ENCODE measurements around the gene SRRM1. TPM values are rescaled to one million over a fixed set of nuclear protein-coding genes. Genes with fewer than 3 reads are reported as not detected.

SRRM1 gene
- total RNA-seq, 3 donors from 2014 or later (not counting 1 experiment from before 2014, with no cell fraction given): 291 to 314 (median 302) TPM

DNA sequence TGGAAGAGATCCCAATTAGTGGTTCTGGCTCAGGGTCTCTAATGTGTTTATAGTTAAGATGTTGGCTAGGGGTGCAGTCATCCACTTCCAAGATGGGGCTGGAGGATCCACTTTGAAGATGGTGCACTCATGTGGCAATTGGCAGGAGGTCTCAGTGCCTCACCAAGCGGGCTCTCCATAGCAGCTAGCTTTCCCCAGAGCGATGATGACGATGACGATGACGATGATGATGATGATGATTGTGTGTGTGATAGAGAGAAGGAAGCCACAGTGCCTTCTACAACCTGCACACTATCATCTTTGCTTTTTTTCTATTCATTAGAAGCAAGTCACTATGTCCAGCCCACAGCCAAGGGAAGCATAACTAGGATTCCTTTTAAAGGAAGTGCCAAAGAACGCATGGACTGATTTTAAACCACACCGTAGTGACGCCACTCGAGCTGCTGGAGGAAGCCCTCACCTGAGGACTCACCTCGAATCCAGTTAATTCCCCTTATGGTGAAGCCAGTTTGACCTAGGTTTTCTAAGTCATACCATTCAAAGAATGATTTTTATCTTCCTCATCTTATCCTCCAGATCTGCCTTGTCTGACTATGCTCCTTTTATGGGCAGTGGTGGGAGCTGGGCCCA is 49.4 kb downstream of the SRRM1 start:
- DNase-seq: no peak

DNA sequence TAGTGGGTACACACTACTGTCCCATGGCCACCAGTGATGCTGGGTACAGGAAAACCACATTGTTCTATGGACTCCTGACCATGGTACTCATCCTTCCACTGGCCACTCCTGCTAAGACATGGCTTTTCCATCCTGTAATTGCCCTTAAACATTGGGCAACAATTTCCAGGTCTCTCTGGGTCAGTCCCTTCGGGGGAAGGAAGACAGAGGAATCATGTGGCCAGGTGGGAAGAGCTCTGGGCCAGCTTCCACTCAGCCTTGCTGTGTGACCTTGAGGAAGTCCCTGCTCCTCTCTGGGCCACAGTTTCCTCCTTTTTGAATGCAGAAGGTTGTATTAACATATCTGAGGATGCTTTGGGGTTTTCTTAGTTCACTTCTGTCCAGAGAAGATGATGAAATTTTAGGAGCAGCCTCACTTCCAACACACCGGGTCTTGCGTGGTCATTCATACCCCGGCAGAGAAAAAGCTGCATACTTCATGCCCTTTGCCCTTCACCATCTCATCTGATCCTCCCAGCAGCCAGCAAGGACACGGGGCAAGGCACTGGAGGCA is 50.8 kb downstream of the SRRM1 start:
- Mint-ChIP-seq H3K9me3 (no peaks in the 10 kb centered on the region), H3K4me1 (peaks cover 40 to 41% of the 10 kb centered on the region in 2 donors), H3K27ac (peak overlapping the region; percentile 88 to 92), H3K4me3 (peak overlapping the region; percentile 93), H3K27me3 (ENCODE audit: low read depth in 2 of 2) (no peaks in the 10 kb centered on the region), H3K36me3 (no peaks in the 10 kb centered on the region)
- Histone ChIP-seq H3K4me3 (ENCODE audit: low read length) (no peak overlapping the region), H3K4me1 (ENCODE audit: control insufficient read depth, insufficient read depth, low read length) (peaks cover 36% of the 10 kb centered on the region), H3K27me3 (ENCODE audit: control insufficient read depth, insufficient read depth, low read length) (no peaks in the 10 kb centered on the region), H3K36me3 (ENCODE audit: control insufficient read depth, insufficient read depth, low read length) (no peaks in the 10 kb centered on the region), H3K27ac (ENCODE audit: low read length) (peak overlapping the region; percentile 31), H3K9me3 (ENCODE audit: control insufficient read depth, insufficient read depth, low read length) (no peaks in the 10 kb centered on the region)
- DNase-seq (no peak), ATAC-seq (peak in 1 of 3 donors; percentile 10)
- TF ChIP-seq, protein P1, sequence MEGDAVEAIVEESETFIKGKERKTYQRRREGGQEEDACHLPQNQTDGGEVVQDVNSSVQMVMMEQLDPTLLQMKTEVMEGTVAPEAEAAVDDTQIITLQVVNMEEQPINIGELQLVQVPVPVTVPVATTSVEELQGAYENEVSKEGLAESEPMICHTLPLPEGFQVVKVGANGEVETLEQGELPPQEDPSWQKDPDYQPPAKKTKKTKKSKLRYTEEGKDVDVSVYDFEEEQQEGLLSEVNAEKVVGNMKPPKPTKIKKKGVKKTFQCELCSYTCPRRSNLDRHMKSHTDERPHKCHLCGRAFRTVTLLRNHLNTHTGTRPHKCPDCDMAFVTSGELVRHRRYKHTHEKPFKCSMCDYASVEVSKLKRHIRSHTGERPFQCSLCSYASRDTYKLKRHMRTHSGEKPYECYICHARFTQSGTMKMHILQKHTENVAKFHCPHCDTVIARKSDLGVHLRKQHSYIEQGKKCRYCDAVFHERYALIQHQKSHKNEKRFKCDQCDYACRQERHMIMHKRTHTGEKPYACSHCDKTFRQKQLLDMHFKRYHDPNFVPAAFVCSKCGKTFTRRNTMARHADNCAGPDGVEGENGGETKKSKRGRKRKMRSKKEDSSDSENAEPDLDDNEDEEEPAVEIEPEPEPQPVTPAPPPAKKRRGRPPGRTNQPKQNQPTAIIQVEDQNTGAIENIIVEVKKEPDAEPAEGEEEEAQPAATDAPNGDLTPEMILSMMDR (IDR thresholded peaks at IDR 0.05): no peak
- intact Hi-C loops (cut with micrococcal nuclease): no loop called here
- WGBS (ENCODE audit: insufficient coverage): 66% methylated on average over 5 of the region's 5 CpGs

More for the DNA sequence above, 49.4 kb downstream of the SRRM1 start:
- TF ChIP-seq, protein P1 (IDR thresholded peaks at IDR 0.05): no peak
- H3K27me3 ChIP-seq (ENCODE audit: control insufficient read depth, insufficient read depth, low read length): no peaks in the 10 kb centered on the region
- H3K36me3 ChIP-seq (ENCODE audit: control insufficient read depth, insufficient read depth, low read length): no peaks in the 10 kb centered on the region
- Mint-ChIP-seq H3K4me1 (peaks cover 45 to 48% of the 10 kb centered on the region in 2 donors), H3K27ac (no peak overlapping the region), H3K27me3 (ENCODE audit: low read depth in 2 of 2) (no peaks in the 10 kb centered on the region), H3K4me3 (no peak overlapping the region), H3K9me3 (no peaks in the 10 kb centered on the region), H3K36me3 (no peaks in the 10 kb centered on the region)
- H3K4me1 ChIP-seq (ENCODE audit: control insufficient read depth, insufficient read depth, low read length): peaks cover 36% of the 10 kb centered on the region
- H3K4me3 ChIP-seq (ENCODE audit: low read length): no peak overlapping the region
- no peak for ATAC-seq
- H3K9me3 ChIP-seq (ENCODE audit: control insufficient read depth, insufficient read depth, low read length): no peaks in the 10 kb centered on the region
- H3K27ac ChIP-seq (ENCODE audit: low read length): no peak overlapping the region
- 81% methylated on average over 6 of the region's 10 CpGs for WGBS (ENCODE audit: insufficient coverage)
- intact Hi-C loops (cut with micrococcal nuclease): no loop called here

DNA sequence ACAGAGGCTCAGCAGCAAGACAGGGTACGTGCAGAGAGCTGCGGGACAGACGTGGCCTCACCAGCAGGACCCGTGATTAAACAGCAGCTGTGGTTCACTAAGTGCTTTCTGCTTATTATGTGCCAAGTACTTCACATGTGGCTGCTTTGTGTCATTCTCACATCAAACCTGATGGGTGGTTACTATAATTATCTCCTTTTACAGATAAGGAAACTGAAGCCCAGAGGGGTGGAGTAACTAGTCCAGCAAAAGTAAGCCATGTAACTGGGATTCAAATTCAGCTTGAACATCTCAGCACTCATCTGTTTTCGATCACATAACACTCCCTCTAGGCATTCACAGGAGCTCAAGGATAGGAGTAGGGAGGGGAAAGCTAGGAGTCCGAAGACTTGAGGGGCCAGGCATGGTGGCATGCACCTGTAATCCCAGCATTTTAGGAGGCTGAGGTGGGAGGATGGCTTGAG is 51.3 kb downstream of the SRRM1 start:
- peaks cover 40% of the 10 kb centered on the region in 2 donors for H3K4me1 Mint-ChIP-seq
- peak overlapping the region; percentile 93 for H3K4me3 Mint-ChIP-seq
- no peaks in the 10 kb centered on the region for H3K9me3 Mint-ChIP-seq
- TF ChIP-seq, protein P1 (IDR thresholded peaks at IDR 0.05): no peak
- intact Hi-C loops (cut with micrococcal nuclease): no loop called here
- Histone ChIP-seq H3K27ac (ENCODE audit: low read length) (peak overlapping the region; percentile 67), H3K36me3 (ENCODE audit: control insufficient read depth, insufficient read depth, low read length) (no peaks in the 10 kb centered on the region), H3K27me3 (ENCODE audit: control insufficient read depth, insufficient read depth, low read length) (no peaks in the 10 kb centered on the region), H3K4me3 (ENCODE audit: low read length) (no peak overlapping the region), H3K4me1 (ENCODE audit: control insufficient read depth, insufficient read depth, low read length) (peaks cover 36% of the 10 kb centered on the region), H3K9me3 (ENCODE audit: control insufficient read depth, insufficient read depth, low read length) (no peaks in the 10 kb centered on the region)
- DNase-seq (peak; percentile 12 to 50), ATAC-seq (peak; percentile 81 to 95 (median 90))
- H3K36me3 Mint-ChIP-seq: no peaks in the 10 kb centered on the region
- H3K27me3 Mint-ChIP-seq (ENCODE audit: low read depth in 2 of 2): no peaks in the 10 kb centered on the region
- peak overlapping the region; percentile 88 to 92 for H3K27ac Mint-ChIP-seq
- 20% methylated on average over 5 of the region's 6 CpGs for WGBS (ENCODE audit: insufficient coverage)
